GM18520 (cell line): Measurements from ENCODE around the gene NPHP4.
"Not testable (repeated sequence)": the region's sequence is repeated elsewhere in the genome, so short reads cannot be mapped to it uniquely, and the experiment has no call there.

Source experiments
- ATAC-seq: cut with Tn5 transposase; IDR thresholded peaks from one replicate; pipeline ENCODE4 v1.9.1; 2021; ENCODE audit not compliant: unreplicated experiment

The NPHP4 gene

DNA sequence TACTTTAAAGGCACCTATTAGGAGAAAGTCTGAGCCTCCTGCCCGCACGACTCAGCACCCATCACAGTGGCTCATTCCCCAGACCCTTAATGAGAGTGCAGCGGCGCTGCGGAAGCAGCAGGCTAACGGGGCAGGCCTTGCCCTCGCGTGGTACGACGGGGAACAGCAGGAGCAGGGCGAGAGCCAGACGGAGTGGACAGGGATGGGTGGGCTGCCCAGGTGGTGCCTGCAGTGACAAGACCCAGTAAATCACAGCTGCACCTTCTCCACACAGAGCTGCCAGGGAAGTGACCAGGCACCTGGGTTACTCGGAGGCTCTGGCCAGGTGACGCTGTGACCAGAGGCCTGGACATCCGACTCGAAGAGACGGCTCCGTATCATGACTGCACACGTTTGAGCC is 131.9 kb downstream of the NPHP4 start:
- ATAC-seq = no peak

DNA sequence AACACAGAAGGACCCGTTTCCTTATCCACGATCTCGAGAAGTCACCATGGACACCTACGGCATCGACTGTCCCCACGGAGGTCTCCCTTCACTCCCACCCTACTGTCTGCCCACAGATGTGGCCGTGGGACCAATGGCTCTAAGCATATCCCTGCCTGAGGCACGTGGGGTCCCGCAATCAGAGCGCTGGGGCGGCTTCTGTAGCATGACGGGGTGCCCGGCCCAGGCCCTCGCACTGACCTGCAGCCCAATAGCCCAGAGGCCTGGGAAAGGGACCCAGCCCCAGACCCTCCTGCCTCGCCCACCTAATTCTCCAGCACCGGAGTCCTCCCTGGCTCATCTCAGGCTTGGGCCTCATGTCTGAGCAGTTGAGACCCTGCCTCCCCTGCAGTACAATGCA is 132.5 kb downstream of the NPHP4 start:
- no peak for ATAC-seq

DNA sequence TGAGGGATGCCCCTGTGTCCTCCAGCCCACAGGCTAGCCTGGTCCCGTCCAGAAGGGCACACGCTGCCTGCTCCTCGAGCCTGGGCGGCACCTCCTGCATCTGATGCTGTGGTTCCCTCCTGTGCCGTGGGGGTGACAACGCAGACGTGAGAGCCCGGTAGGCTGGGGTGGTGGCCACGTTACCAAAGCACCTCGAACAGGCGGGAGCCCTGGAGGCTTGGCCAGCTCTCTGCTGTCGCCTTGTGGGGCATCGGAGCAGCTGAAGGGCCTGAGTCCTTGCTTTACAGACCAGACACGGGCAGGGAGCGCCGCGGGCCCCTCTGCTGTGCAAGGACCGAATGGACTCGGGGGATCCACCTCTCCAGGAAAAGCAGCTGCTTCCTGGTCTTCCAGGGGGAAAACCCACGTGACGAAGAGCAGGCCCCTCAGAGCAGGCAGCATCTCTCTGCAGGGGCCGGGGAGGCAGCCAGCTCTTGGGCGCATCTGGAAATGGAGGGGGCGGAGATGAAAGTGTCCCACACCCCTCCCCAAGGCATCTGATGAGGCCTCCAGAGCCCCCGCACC is 133.3 kb downstream of the NPHP4 start:
- ATAC-seq = no peak

- ATAC-seq = no peak
Measured at GRCh38 chr1:5858246-5858645, 134.0 kb downstream of the NPHP4 start.

GRCh38 chr1:5857508-5858090 is 134.6 kb downstream of the NPHP4 start:
- no peak for ATAC-seq

DNA sequence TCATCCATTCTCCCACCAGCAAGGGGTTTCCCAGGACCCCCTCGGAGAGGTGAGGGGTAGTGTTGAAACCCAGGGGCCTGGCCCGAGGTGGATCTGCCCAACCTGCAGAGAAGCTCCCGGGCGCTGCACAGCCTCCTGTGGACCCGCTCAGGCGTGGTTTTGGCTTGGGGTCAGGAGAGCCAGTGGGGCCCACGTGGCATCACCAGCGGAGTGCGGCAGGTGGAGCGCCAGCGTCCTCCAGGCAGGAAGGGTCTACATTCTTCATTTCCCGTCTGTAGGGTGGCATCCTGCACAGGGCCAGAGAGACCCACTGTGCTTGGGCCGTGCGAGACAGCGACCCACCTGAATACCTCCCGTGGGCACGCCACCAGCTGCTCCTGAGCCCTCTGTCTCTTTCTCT is 135.2 kb downstream of the NPHP4 start:
- no peak for ATAC-seq

- no peak for ATAC-seq
Measured at GRCh38 chr1:5856246-5856815, 135.9 kb downstream of the NPHP4 start.

DNA sequence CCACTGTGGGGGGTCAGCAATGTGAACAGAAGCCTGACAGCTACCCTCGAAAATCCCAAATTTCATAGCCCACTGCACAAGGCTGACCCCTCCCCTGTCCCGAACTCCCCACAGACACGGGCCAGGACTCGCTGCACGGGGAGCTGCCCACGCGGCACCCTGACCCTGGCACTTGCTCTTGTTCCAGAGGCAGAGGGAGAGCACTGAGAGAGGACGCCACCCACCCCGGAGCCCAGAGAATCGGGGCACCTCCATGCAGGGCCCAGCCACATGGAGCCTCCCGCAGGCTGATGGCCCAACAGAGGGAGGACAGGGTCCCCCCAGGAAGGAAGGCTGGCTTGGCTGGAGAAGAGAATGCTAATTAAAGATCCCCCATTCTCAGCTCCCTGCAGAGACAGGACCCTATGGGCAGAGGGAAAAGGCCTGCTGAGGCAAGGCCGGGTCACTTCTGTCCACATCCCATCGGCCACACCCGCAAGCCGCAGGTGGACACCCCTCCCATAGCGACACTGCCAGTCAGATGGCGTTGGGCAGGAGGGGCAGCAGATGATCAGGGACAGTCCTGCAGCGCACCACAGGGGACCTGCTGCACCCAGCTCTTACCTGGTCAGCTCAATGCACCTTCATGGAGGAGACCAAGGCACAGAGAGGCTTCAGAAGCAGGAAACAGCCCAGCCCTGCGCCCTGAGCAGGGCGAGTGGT is 136.9 kb downstream of the NPHP4 start:
- no peak for ATAC-seq

DNA sequence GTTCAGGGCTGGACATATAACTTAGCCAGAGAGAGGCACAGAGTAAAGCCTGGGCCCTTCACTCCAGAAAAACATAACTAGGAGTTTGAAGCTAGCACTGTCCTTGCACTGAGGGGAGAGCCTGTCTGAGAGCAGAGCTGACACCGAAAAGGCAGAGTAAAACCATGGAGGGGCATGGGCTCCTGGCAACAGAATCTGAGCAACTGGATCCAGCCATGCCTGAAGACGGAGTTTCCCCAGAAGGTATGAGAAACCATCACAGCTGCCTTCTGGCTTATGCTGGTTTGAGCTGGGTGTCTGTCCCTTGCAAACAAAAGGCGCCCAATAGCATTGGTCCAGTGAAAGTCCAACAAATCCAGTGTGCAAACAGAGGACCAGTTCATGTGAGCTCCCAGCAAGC is 137.5 kb downstream of the NPHP4 start:
- ATAC-seq = no peak

GRCh38 chr1:5853858-5854257 is 138.4 kb downstream of the NPHP4 start:
- ATAC-seq = not testable (repeated sequence)

DNA sequence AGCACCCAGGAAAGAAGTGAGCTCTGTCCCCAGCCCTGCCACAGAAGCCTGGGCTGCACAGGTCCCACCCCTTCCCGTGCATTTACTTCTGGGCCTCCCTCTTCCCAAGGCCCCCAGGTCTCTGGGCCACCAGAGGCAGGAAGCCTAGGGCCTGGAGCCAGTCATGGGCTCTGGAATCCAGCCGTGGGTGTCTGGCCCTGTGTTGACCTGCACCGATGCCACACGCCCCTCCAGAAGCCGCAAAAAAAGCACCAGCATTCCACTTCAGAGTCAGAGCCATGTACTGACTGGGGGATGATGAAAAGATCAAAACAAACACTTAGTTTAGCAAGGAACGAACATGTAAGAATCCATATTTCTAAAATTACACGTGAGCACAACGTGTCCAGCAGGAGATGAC is 141.7 kb downstream of the NPHP4 start:
- no peak for ATAC-seq

GRCh38 chr1:5849550-5849949 is 142.7 kb downstream of the NPHP4 start:
- ATAC-seq = no peak

DNA sequence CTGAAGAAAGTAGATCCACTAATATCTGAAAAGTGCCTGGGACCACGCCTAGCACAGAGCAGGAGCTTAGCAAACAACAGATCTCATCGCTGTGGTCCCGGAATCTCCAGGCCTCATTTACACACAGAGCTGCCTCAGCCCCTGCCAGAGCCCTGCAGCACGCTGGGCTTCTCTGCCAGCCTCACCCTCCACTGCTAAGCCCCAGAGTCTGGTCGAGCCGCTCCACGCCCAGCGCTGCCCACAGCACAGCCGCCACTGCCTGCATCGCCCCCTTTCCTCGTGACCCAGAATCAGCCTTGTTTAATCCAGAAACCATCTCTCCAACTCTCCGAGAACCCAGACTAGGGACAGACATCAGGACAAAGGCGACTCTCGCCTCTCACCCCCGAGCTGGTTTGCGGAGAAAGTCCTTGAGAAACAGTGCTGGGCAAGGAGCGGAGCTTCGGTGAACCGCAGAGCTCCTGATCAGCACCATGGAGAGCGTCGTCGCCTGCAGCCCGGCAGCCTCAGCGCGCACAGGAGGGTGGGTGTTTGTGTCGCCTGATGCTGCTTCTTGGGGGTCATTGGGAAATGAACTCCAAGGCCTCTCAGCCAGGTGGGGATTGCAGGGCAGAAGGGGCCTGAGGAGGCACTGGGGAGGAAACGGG is 145.1 kb downstream of the NPHP4 start:
- ATAC-seq = no peak

DNA sequence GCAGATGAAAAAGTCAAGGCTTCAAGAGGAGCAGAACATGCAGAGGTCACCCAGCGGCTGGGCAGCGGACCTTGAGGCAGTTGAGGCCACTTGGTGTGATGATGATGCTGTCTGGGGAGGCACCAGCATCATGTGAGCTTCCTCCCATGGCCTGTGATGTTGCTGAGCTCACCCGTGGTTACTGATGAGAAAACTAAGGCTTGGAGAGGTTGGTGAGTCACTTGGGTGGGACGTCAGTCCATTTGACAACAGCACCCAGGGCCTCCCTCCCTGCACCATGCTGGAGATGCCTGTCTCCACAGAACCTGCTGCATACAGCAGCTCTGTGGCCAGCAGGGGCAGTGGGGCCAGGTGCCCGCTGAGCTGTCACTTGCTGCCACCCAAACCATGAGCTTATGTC is 146.8 kb downstream of the NPHP4 start:
- ATAC-seq = no peak

GRCh38 chr1:5844442-5844841 is 147.8 kb downstream of the NPHP4 start:
- ATAC-seq = no peak

DNA sequence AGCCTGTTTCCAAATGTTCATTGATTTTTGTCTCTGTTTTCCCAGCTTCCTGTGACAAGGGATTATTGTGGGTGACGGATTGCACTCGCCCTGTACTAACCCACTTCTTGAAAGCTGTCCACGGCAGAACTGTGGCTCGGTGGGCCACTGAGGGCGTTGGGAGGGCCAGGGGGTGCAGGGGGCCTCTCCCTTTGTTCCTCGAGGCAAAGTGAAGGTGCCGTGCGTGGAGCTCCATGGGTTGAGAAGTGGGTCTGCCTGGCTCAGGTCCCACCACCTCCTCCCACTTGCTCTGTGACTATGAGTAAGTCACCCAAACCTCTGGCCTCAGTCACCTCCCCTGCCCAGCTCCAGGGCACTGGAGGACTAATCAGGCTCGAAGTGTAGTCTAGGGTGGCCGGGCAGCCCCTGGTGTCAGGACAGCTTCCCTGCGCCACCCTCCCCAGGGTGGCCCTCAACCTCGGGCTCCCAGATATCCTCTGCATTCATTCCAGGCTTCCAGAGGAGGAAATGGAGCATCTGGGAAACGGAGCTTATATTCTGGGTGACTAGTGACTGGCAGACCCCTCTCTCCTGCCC is 148.6 kb downstream of the NPHP4 start:
- no peak for ATAC-seq

DNA sequence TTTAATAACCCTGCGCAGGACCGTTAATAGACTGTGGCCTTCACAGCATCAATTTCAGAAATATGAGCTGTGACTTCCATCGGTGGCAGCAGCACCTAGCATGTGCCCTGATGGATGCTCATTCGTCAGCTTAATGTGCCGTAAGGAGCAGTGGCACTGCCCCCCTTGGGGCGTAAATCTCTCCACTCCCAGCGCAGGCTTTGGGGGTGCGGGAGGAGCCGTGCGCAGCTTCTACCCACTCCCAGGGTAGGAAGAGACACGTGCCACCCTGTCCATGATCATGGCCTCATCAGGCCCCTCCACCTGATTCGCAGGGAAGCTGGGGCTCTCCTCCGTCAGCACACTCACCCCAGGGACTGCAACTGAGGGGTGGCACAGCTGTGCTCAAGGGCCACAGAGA is 149.5 kb downstream of the NPHP4 start:
- no peak for ATAC-seq

DNA sequence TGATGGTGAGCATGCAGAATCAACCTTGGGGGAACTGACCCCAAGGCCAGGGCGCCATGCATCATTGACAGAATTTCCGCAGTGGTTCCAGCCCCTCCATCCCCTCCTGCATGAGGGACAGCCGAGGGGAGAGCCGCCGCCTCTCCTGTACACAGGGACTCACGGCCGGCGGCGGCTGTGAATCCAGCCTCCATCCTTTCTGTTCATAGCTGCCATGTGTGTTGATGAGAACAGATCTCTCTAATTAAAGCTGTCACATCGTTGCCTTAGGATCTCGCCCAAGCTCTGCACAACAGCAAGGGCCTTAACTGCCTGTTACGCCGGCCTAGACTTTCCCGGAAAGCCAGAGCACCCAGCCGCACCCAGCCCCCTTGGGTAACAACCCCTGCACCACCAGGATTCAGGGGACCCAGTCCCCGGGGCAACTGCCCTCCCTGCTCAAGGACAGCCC is 151.6 kb downstream of the NPHP4 start:
- ATAC-seq = no peak

GRCh38 chr1:5839881-5840550 is 152.2 kb downstream of the NPHP4 start:
- no peak for ATAC-seq

- no peak for ATAC-seq
Measured at GRCh38 chr1:5839161-5839880, 152.9 kb downstream of the NPHP4 start.
